Ascending aorta (tissue), 2 donors: ENCODE data around the gene RAF1. TPM values are rescaled to one million over a fixed set of nuclear protein-coding genes. Genes with fewer than 3 reads are reported as not detected.

Source experiments
- DNase-seq, 2 donors: peaks; one replicate each; pipeline ENCODE4 v3.0.0-alpha.2; 2019; ENCODE audit warnings: low spot score in 2 of 2
- H3K27ac ChIP-seq, 2 donors: fragments of 200-600 bp; sonication (generic); one replicate each; pipeline ENCODE4 v1.5.1; 2016 to 2017; ENCODE audit warnings: mild to moderate bottlenecking in 1 of 2
- H3K27me3 ChIP-seq: fragments of 200-600 bp; sonication (generic); one replicate; pipeline ENCODE4 v1.5.1; 2017
- H3K36me3 ChIP-seq, 2 donors: fragments of 200-600 bp; sonication (generic); one replicate each; pipeline ENCODE4 v1.5.1; 2016
- H3K4me1 ChIP-seq, 2 donors: fragments of 200-600 bp; sonication (generic); one replicate each; pipeline ENCODE4 v1.5.1; 2016 to 2017; ENCODE audit warnings: mild to moderate bottlenecking in 1 of 2
- H3K4me3 ChIP-seq, 2 donors: fragments of 200-600 bp; sonication (generic); one replicate each; pipeline ENCODE4 v1.5.1; 2016 to 2017; ENCODE audit warnings: mild to moderate bottlenecking in 1 of 2
- H3K9me3 ChIP-seq, 2 donors: fragments of 200-600 bp; sonication (generic); one replicate each; pipeline ENCODE4 v1.5.1; 2016
- intact Hi-C: fragments of 100-400 bp; cut with DNase I; formaldehyde crosslinking; loops from one replicate; pipeline ENCODE4 v1.15.1; 2023
- total RNA-seq: library from RNA; depleted of rRNA; stranded (reverse); fragments of >200 nt; gene quantifications from one replicate; pipeline ENCODE4 v1.1.0, GENCODE V29; 2016
- TF ChIP-seq, protein P1 (sequence below), 3 experiments: fragments of 200-600 bp in 2 of 3; fragments of 450-650 bp in 1 of 3; sonication (generic) in 2 of 3; IDR thresholded peaks; one replicate each; pipeline ENCODE4 v1.5.1; 2016 to 2019; ENCODE audit warnings: antibody characterized with exemption in 3 of 3, mild to moderate bottlenecking in 1 of 3, moderate library complexity in 1 of 3

RAF1 gene
- total RNA-seq, 1 donor from 2014 or later: 103 TPM

DNA sequence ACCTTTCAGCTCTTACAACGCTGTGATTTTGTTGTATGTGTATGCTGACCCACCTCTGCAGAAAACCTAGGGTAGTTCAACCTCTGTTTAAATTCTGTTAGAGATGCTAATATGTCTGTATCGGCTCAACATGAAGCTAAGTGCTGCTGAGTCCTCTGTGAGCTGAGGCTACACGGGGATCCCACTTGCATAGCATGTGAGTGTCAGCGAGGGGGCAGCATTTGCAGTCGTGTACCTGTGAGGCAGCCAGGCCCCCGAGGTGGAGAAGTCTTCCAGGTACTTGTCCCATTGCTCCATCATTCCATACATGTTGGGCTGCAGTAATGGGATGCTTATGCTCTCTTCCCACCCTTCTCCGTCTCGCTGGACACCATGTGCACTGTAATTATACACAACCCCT lies 122.3 kb downstream of the RAF1 start:
- H3K9me3 ChIP-seq: no peaks in the 10 kb centered on the region
- H3K36me3 ChIP-seq: no peaks in the 10 kb centered on the region
- no peaks in the 10 kb centered on the region for H3K27me3 ChIP-seq
- H3K27ac ChIP-seq: no peak overlapping the region
- TF ChIP-seq, protein P1, sequence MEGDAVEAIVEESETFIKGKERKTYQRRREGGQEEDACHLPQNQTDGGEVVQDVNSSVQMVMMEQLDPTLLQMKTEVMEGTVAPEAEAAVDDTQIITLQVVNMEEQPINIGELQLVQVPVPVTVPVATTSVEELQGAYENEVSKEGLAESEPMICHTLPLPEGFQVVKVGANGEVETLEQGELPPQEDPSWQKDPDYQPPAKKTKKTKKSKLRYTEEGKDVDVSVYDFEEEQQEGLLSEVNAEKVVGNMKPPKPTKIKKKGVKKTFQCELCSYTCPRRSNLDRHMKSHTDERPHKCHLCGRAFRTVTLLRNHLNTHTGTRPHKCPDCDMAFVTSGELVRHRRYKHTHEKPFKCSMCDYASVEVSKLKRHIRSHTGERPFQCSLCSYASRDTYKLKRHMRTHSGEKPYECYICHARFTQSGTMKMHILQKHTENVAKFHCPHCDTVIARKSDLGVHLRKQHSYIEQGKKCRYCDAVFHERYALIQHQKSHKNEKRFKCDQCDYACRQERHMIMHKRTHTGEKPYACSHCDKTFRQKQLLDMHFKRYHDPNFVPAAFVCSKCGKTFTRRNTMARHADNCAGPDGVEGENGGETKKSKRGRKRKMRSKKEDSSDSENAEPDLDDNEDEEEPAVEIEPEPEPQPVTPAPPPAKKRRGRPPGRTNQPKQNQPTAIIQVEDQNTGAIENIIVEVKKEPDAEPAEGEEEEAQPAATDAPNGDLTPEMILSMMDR (IDR thresholded peaks at IDR 0.05): peak in 1 of 3 experiments; percentile 36
- no peak overlapping the region for H3K4me3 ChIP-seq
- DNase-seq: no peak
- H3K4me1 ChIP-seq: no peaks in the 10 kb centered on the region
- intact Hi-C loops: no loop called here

DNA sequence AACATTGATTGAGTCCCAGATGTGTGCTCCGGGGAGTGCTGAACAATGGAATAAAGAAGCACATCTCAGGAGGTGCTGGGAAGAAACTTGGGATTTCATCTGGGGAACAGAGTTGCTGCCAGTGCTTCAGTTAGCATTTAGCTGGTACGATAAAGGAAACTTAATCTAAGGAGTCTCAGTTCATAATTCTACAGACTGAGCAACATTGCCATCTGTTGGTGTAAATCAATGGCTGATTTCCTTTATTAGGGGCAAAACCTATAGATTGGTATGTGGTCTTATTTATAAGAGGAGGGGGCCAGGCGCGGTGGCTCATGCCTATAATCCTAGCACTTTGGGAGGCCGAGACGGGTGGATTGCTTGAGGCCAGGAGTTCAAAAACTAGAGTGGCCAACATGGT lies 127.5 kb downstream of the RAF1 start:
- no peaks in the 10 kb centered on the region for H3K9me3 ChIP-seq
- H3K36me3 ChIP-seq: peaks cover 6 to 8% of the 10 kb centered on the region in 2 donors
- H3K27me3 ChIP-seq: no peaks in the 10 kb centered on the region
- H3K27ac ChIP-seq: no peak overlapping the region
- no peak overlapping the region for H3K4me3 ChIP-seq
- no peak for DNase-seq
- no peaks in the 10 kb centered on the region for H3K4me1 ChIP-seq
- TF ChIP-seq, protein P1 (IDR thresholded peaks at IDR 0.05): no peak
- intact Hi-C loops: no loop called here

Other genes with a start within 250 kb of the RAF1 start
- 6.3 TPM for gene TSEN2, start 179.6 kb downstream of the RAF1 start, total RNA-seq
- not detected for gene MKRN2OS, start 118.6 kb downstream of the RAF1 start, total RNA-seq
- gene MKRN2, start 107.0 kb downstream of the RAF1 start, total RNA-seq: 25.2 TPM
- gene TMEM40, start 95.1 kb upstream of the RAF1 start, total RNA-seq: not detected
- 14.4 TPM for gene CAND2, start 132.6 kb upstream of the RAF1 start, total RNA-seq
- gene RPL32, start 177.4 kb upstream of the RAF1 start, total RNA-seq: 1,821 TPM